Activated naive CD4-positive, alpha-beta T cell treated with anti-CD3 and anti-CD28 coated beads for 36 hours (primary cell): ENCODE measurements around the gene RFPL1. TPM values are rescaled to one million over a fixed set of nuclear protein-coding genes. Genes with fewer than 3 reads are reported as not detected.

Source experiments
- total RNA-seq, 2 experiments: library from RNA; stranded (reverse); gene quantifications; one replicate each; pipeline ENCODE4 v1.2.3, GENCODE V29; 2021

The RFPL1 gene
- total RNA-seq, 2 experiments from 2014 or later, result not detected

Other genes with a start within 250 kb of the RFPL1 start
- gene EMID1, start 232.7 kb upstream of the RFPL1 start, total RNA-seq, result not detected
- 10 to 100 TPM; 17.6 to 20.5 TPM for gene RHBDD3, start 170.6 kb upstream of the RFPL1 start, total RNA-seq
- 100 to 1,000 TPM; 274 to 303 TPM for gene EWSR1, start 170.3 kb upstream of the RFPL1 start, total RNA-seq
- under 1 TPM; 0.12 to 0.26 TPM for gene GAS2L1, start 131.9 kb upstream of the RFPL1 start, total RNA-seq
- not detected for gene RASL10A, start 122.9 kb upstream of the RFPL1 start, total RNA-seq
- 10 to 100 TPM; 52.0 to 52.2 TPM for gene AP1B1, start 50.0 kb upstream of the RFPL1 start, total RNA-seq
- 1 to 10 TPM; 2.5 to 3.5 TPM for gene NEFH, start 41.6 kb downstream of the RFPL1 start, total RNA-seq
- gene THOC5, start 115.2 kb downstream of the RFPL1 start, total RNA-seq, result 10 to 100 TPM; 54.8 to 55.1 TPM
- gene NIPSNAP1, start 142.5 kb downstream of the RFPL1 start, total RNA-seq, result 10 to 100 TPM; 67.5 to 69.6 TPM
- gene NF2, start 165.1 kb downstream of the RFPL1 start, total RNA-seq, result 10 to 100 TPM; 29.8 to 30.0 TPM